Endothelial cell of umbilical vein (primary cell): ENCODE data around the gene LGALS14. TPM values are rescaled to one million over a fixed set of nuclear protein-coding genes. Genes with fewer than 3 reads are reported as not detected.

ENCODE experiments used
- BruUV-seq: library from RNA; stranded (reverse); fragments of 400-500 nt; replicated peaks from 2 replicates; lab custom pipeline; 2021; lab: Mats Ljungman, UMichigan
- CTCF ChIA-PET: fragments of 300-600, 350-600 bp; sonication (Branson Sonifier 250); formaldehyde crosslinking; loops from one replicate; lab custom pipeline; 2021; ENCODE audit warnings: antibody characterized with exemption, inconsistent platforms; lab: Charles Lee
- POLR2A ChIA-PET: fragments of 300-600, 350-600 bp; sonication (Branson Sonifier 250); formaldehyde crosslinking; loops from one replicate; lab custom pipeline; 2021; ENCODE audit warnings: antibody characterized with exemption, inconsistent platforms; lab: Charles Lee
- DNase-seq: peaks from one replicate; pipeline ENCODE4 v3.0.0-alpha.2; 2011; ENCODE audit warnings: low read depth, low spot score
- FAIRE-seq: peaks from 2 replicates; lab custom pipeline; 2011; peaks lifted over from hg19 to GRCh38; lab: Jason Lieb, UNC
- H2AFZ ChIP-seq: 2 replicates; pipeline ENCODE4 v1.6.0; 2012; ENCODE audit warnings: low read depth, low read length, control low read depth, inconsistent platforms
- H3K27ac ChIP-seq: 2 replicates; pipeline ENCODE4 v1.5.1; 2011; ENCODE audit warnings: low read depth, mild to moderate bottlenecking, control low read depth, low read length, moderate library complexity; ENCODE audit not compliant: insufficient read depth
- H3K27me3 ChIP-seq, 2 experiments: 2 replicates each; pipeline versions ENCODE4 v1.6.0 to v1.6.1; 2011; ENCODE audit warnings: low read length in 2 of 2, mixed read lengths in 1 of 2; ENCODE audit not compliant: control insufficient read depth in 2 of 2, insufficient read depth in 2 of 2
- H3K36me3 ChIP-seq, 2 experiments: 2 replicates in 1 of 2; 3 replicates in 1 of 2; pipeline ENCODE4 v1.5.1; 2011; ENCODE audit warnings: low read length in 2 of 2, mild to moderate bottlenecking in 1 of 2, moderate library complexity in 1 of 2; ENCODE audit not compliant: control insufficient read depth in 2 of 2, insufficient read depth in 2 of 2; ENCODE audit errors: extremely low read depth in 1 of 2
- H3K4me1 ChIP-seq: 3 replicates; pipeline ENCODE4 v1.5.1; 2011; ENCODE audit warnings: mild to moderate bottlenecking, low read length; ENCODE audit not compliant: control insufficient read depth, insufficient read depth; ENCODE audit errors: extremely low read depth
- H3K4me2 ChIP-seq: 2 replicates; pipeline ENCODE4 v1.6.1; 2011; ENCODE audit warnings: low read length, control low read depth, mixed read lengths; ENCODE audit not compliant: insufficient read depth
- H3K4me3 ChIP-seq, 3 experiments: fragments of 200-600 bp in 1 of 3; sonication (generic), shearing (Covaris generic) in 1 of 3; replicated peaks in 1 of 3; 2 replicates each; pipeline ENCODE4 v1.5.1; 2011 to 2016; ENCODE audit warnings: control low read depth in 3 of 3, low read length in 3 of 3, mild to moderate bottlenecking in 2 of 3, inconsistent platforms in 1 of 3, low read depth in 1 of 3, moderate library complexity in 1 of 3; ENCODE audit not compliant: insufficient read depth in 1 of 3
- H3K79me2 ChIP-seq: 2 replicates; pipeline ENCODE4 v1.6.0; 2012; ENCODE audit warnings: low read length, inconsistent platforms; ENCODE audit not compliant: control insufficient read depth, insufficient read depth
- H3K9ac ChIP-seq: replicated peaks from 2 replicates; pipeline ENCODE3; 2011; ENCODE audit warnings: low read length, control low read depth; ENCODE audit not compliant: insufficient read depth; ENCODE audit errors: extremely low read depth
- H3K9me1 ChIP-seq: replicated peaks from 3 replicates; pipeline ENCODE4 v1.6.0; 2011; ENCODE audit warnings: mild to moderate bottlenecking, low read length; ENCODE audit not compliant: control insufficient read depth, insufficient read depth; ENCODE audit errors: extremely low read depth
- H3K9me3 ChIP-seq: replicated peaks from 2 replicates; pipeline ENCODE4 v1.5.1; 2012; ENCODE audit warnings: low read length, inconsistent platforms; ENCODE audit not compliant: control insufficient read depth, insufficient read depth
- H4K20me1 ChIP-seq: replicated peaks from 2 replicates; pipeline ENCODE3; 2011; ENCODE audit warnings: mild to moderate bottlenecking, low read length; ENCODE audit not compliant: control insufficient read depth, insufficient read depth; ENCODE audit errors: extremely low read depth
- EZH2 ChIP-seq: IDR thresholded peaks from 2 replicates; pipeline ENCODE4 v1.6.1; 2012; ENCODE audit warnings: borderline replicate concordance, low read depth, mild to moderate bottlenecking, moderate library complexity, low read length, inconsistent platforms; ENCODE audit not compliant: severe bottlenecking
- FOS ChIP-seq: IDR thresholded peaks from 2 replicates; pipeline ENCODE4 v1.6.1; 2011; ENCODE audit warnings: mild to moderate bottlenecking, low read length, moderate library complexity, borderline replicate concordance; ENCODE audit not compliant: insufficient read depth
- GATA2 ChIP-seq: IDR thresholded peaks from 2 replicates; pipeline ENCODE4 v1.7.0; 2011; ENCODE audit warnings: low read depth, mild to moderate bottlenecking, moderate library complexity, mixed read lengths, low read length; ENCODE audit not compliant: insufficient read length, insufficient read depth
- JUN ChIP-seq: IDR thresholded peaks from 2 replicates; pipeline ENCODE4 v1.6.1; 2011; ENCODE audit warnings: borderline replicate concordance, low read depth; ENCODE audit not compliant: insufficient read length, insufficient read depth
- MYC ChIP-seq: IDR thresholded peaks from one replicate; pipeline ENCODE4 v1.6.1; 2011; ENCODE audit warnings: mild to moderate bottlenecking, low read depth, low read length
- POLR2A ChIP-seq: IDR thresholded peaks from 2 replicates; pipeline ENCODE4 v1.6.1; 2012; ENCODE audit warnings: low read depth, mild to moderate bottlenecking, control low read depth, low read length
- POLR2AphosphoS5 ChIP-seq: IDR thresholded peaks from 2 replicates; pipeline ENCODE4 v1.6.1; 2012; ENCODE audit warnings: low read depth, mild to moderate bottlenecking, control low read depth, low read length, moderate library complexity; ENCODE audit not compliant: insufficient read depth
- dilution Hi-C: fragments of 300-500 bp; cut with MboI; formaldehyde crosslinking; loops from one replicate; pipeline ENCODE4 v1.15.0; 2019; ENCODE audit warnings: low sequenced_read_pairs; ENCODE audit not compliant: extremely low pct_ligation_motif_present
- intact Hi-C: fragments of 100-400 bp; cut with micrococcal nuclease; formaldehyde crosslinking; loops from one replicate; pipeline ENCODE4 v1.10.0; 2022
- polyA plus RNA-seq, 4 experiments: library from polyadenylated mRNA; depleted of rRNA in 3 of 4; stranded (reverse) in 3 of 4; unstranded in 1 of 4; fragments of >200 nt; gene quantifications; 2 replicates each; pipeline versions ENCODE4 v1.2.1 to v1.2.3, GENCODE V29; 2011 to 2012; ENCODE audit warnings: missing spikeins in 1 of 4
- total RNA-seq: library from RNA; stranded (reverse); gene quantifications from 2 replicates; pipeline ENCODE4 v1.2.3, GENCODE V29; 2021
- TF ChIP-seq, protein P1 (sequence below), 2 donors: IDR thresholded peaks; 1 replicate in 1 of 2; 2 replicates in 1 of 2; pipeline ENCODE4 v1.5.1; 2011; ENCODE audit warnings: low read length in 2 of 2, mild to moderate bottlenecking in 2 of 2, moderate library complexity in 2 of 2, control low read depth in 1 of 2, inconsistent platforms in 1 of 2, low read depth in 1 of 2; ENCODE audit not compliant: insufficient read depth in 1 of 2; ENCODE audit errors: extremely low read depth in 1 of 2
- TF ChIP-seq, protein P2 (sequence below): IDR thresholded peaks from 2 replicates; pipeline ENCODE4 v1.6.1; 2011; ENCODE audit not compliant: insufficient read depth, insufficient read length

The LGALS14 gene
- total and polyA plus RNA-seq, 2 donors (not counting 3 experiments of a cell fraction or from before 2014, with no cell fraction given), result not detected

DNA sequence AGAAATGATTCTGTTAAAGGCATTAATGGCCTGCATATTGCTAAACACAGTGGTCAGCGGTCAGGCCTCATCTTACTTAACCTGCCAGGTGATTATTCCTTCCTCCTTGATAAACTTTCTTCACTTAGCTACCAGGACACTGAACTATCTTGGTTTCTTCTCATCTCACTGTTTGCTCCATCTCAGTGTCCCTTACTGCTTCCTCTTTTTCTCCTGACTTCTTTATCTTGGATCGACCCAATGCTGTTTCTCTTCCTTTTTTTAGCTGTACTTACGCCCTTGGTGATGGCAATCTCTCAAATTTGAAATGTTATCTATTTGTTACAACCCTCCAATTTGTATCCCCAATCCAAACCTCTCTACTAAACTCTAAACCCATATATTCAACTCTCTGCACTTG lies 41.4 kb downstream of the LGALS14 start:
- Histone ChIP-seq H3K27me3 (no peaks in the 10 kb centered on the region), H3K27ac (no peak overlapping the region), H3K4me1 (no peaks in the 10 kb centered on the region), H3K4me3 (no peak overlapping the region), H3K9me3 (no peaks in the 10 kb centered on the region), H3K9ac (no peak overlapping the region), H3K9me1 (no peaks in the 10 kb centered on the region), H3K79me2 (no peaks in the 10 kb centered on the region), H4K20me1 (no peaks in the 10 kb centered on the region), H3K36me3 (no peaks in the 10 kb centered on the region), H2AFZ (no peak overlapping the region), H3K4me2 (no peak overlapping the region)
- CTCF ChIA-PET, result no interaction called here
- dilution Hi-C loops (no loop called here), intact Hi-C loops (no loop called here)
- no peak for FAIRE-seq
- no TSS peak for BruUV-seq
- DNase-seq, result no peak
- POLR2A ChIA-PET, result no interaction called here
- TF ChIP-seq EZH2 (no peak), GATA2 (no peak), POLR2A (no peak), FOS (no peak), JUN (no peak), POLR2AphosphoS5 (no peak), MYC (no peak)
- TF ChIP-seq, protein P1, sequence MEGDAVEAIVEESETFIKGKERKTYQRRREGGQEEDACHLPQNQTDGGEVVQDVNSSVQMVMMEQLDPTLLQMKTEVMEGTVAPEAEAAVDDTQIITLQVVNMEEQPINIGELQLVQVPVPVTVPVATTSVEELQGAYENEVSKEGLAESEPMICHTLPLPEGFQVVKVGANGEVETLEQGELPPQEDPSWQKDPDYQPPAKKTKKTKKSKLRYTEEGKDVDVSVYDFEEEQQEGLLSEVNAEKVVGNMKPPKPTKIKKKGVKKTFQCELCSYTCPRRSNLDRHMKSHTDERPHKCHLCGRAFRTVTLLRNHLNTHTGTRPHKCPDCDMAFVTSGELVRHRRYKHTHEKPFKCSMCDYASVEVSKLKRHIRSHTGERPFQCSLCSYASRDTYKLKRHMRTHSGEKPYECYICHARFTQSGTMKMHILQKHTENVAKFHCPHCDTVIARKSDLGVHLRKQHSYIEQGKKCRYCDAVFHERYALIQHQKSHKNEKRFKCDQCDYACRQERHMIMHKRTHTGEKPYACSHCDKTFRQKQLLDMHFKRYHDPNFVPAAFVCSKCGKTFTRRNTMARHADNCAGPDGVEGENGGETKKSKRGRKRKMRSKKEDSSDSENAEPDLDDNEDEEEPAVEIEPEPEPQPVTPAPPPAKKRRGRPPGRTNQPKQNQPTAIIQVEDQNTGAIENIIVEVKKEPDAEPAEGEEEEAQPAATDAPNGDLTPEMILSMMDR (IDR thresholded peaks at IDR 0.05; ENCODE audit: extremely low read depth in 1 of 2, insufficient read depth in 1 of 2, low read depth in 1 of 2, low read length in 2 of 2), result no peak
- TF ChIP-seq, protein P2, sequence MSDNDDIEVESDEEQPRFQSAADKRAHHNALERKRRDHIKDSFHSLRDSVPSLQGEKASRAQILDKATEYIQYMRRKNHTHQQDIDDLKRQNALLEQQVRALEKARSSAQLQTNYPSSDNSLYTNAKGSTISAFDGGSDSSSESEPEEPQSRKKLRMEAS, result no peak
